Measurements from ENCODE around the gene UVSSA. TPM values are rescaled to one million over a fixed set of nuclear protein-coding genes. Genes with fewer than 3 reads are reported as not detected.

Gene UVSSA
- total and polyA plus RNA-seq, 9 donors = 3.8 to 24.7 (median 15.6) TPM

GRCh38 chr4:1395941-1396805 is 49.2 kb downstream of the UVSSA start:
- DNase-seq = no peak
- Histone ChIP-seq H3K27ac (no peak overlapping the region), H3K27me3 (no peaks in the 10 kb centered on the region), H3K4me3 (no peak overlapping the region), H3K4me1 (ENCODE audit: insufficient read depth) (no peaks in the 10 kb centered on the region), H3K36me3 (no peaks in the 10 kb centered on the region), H3K9me3 (no peaks in the 10 kb centered on the region)
- no peak for TF ChIP-seq POLR2A (IDR thresholded peaks at IDR 0.05)
- TF ChIP-seq EP300 (IDR thresholded peaks at IDR 0.05) = no peak
- TF ChIP-seq CTCF (IDR thresholded peaks at IDR 0.05) = no peak
- intact Hi-C loops (cut with DNase I) = no loop called here
- WGBS, 3 donors = 84 to 99% (median 95%) methylated on average over 12 to 13 of the region's 13 CpGs

- H3K36me3 ChIP-seq = no peaks in the 10 kb centered on the region
- WGBS, 3 donors = 90 to 99% (median 93%) methylated on average over 11 of the region's 11 CpGs
- no peak for TF ChIP-seq EP300 (IDR thresholded peaks at IDR 0.05)
- no peak for TF ChIP-seq POLR2A (IDR thresholded peaks at IDR 0.05)
- no peak for TF ChIP-seq CTCF (IDR thresholded peaks at IDR 0.05)
- no peaks in the 10 kb centered on the region for H3K9me3 ChIP-seq
- H3K4me3 ChIP-seq = no peak overlapping the region
- no peaks in the 10 kb centered on the region for H3K27me3 ChIP-seq
- intact Hi-C loops (cut with DNase I) = no loop called here
- H3K4me1 ChIP-seq (ENCODE audit: insufficient read depth) = no peaks in the 10 kb centered on the region
- no peak overlapping the region for H3K27ac ChIP-seq
- DNase-seq = no peak
Measured at GRCh38 chr4:1396806-1397455, 49.9 kb downstream of the UVSSA start.

DNA sequence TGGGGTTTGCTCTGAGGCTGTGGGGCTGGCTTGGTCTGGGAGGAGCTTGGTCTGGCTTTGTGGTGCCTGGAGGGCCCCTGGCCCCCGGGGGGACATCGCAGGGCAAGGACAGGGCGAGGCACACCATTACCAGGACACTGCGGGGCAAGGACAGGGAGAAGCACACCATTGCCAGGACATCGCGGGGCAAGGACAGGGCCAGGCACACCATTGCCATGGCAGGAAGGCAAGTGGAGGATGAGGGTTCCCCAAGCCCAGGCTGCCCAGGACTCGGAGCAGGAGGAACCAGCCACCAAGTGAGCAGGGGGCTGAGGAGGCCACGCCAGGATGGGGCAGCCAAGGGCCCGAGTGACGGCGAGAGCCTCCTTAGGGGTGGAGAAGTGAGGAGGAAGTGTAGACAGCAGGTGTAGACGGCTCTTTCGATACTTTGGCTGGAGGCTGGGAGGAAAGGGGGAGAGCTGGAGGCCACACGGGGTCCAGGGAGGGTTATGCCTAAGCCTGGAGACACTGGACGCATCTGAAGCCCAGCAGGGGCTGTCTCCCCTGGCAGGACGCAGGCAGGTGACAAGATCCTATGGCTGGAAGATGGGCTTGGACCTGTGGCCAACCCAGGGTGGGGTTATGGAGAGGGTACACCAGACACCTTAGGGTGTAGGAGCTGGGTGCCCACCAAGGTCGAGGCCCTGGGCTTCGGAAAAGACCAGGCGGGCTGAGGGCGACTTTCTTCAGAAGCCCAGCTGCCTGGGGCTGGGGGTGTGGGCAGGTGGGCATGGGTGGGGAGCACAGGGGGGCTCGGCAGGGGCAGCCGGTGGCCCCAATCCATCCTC is 51.9 kb downstream of the UVSSA start:
- Histone ChIP-seq H3K4me3 (no peak overlapping the region), H3K27me3 (no peaks in the 10 kb centered on the region), H3K27ac (no peak overlapping the region), H3K9me3 (no peaks in the 10 kb centered on the region), H3K4me1 (ENCODE audit: insufficient read depth) (no peaks in the 10 kb centered on the region), H3K36me3 (no peaks in the 10 kb centered on the region)
- 93 to 95% (median 95%) methylated on average over 21 to 22 of the region's 22 CpGs for WGBS, 3 donors
- intact Hi-C loops (cut with DNase I) = no loop called here
- TF ChIP-seq CTCF (IDR thresholded peaks at IDR 0.05) (no peak), EP300 (IDR thresholded peaks at IDR 0.05) (no peak), POLR2A (IDR thresholded peaks at IDR 0.05) (no peak)
- peak in 1 of 5 donors; percentile 22 for DNase-seq

- TF ChIP-seq CTCF (IDR thresholded peaks at IDR 0.05) (no peak), EP300 (IDR thresholded peaks at IDR 0.05) (no peak), POLR2A (IDR thresholded peaks at IDR 0.05) (no peak)
- Histone ChIP-seq H3K9me3 (no peaks in the 10 kb centered on the region), H3K4me3 (no peak overlapping the region), H3K36me3 (no peaks in the 10 kb centered on the region), H3K27me3 (peaks cover 6% of the 10 kb centered on the region), H3K4me1 (ENCODE audit: insufficient read depth) (no peaks in the 10 kb centered on the region), H3K27ac (no peak overlapping the region)
- intact Hi-C loops (cut with DNase I) = no loop called here
- peak in 1 of 5 donors; percentile 19 for DNase-seq
- WGBS, 3 donors = 70 to 85% (median 79%) methylated on average over 15 of the region's 15 CpGs
Measured at GRCh38 chr4:1399508-1400190, 52.6 kb downstream of the UVSSA start.

Data from ovary (tissue), 9 donors.